Inferior parietal cortex (tissue), 1 donor: ENCODE results near the gene MTHFD2.
"Not testable (repeated sequence)": the region's sequence is repeated elsewhere in the genome, so short reads cannot be mapped to it uniquely, and the experiment has no call there.

Source experiments
- DNase-seq: peaks from one replicate; pipeline ENCODE4 v3.0.0-alpha.2; 2016; ENCODE audit errors: extremely low spot score

Gene MTHFD2

DNA sequence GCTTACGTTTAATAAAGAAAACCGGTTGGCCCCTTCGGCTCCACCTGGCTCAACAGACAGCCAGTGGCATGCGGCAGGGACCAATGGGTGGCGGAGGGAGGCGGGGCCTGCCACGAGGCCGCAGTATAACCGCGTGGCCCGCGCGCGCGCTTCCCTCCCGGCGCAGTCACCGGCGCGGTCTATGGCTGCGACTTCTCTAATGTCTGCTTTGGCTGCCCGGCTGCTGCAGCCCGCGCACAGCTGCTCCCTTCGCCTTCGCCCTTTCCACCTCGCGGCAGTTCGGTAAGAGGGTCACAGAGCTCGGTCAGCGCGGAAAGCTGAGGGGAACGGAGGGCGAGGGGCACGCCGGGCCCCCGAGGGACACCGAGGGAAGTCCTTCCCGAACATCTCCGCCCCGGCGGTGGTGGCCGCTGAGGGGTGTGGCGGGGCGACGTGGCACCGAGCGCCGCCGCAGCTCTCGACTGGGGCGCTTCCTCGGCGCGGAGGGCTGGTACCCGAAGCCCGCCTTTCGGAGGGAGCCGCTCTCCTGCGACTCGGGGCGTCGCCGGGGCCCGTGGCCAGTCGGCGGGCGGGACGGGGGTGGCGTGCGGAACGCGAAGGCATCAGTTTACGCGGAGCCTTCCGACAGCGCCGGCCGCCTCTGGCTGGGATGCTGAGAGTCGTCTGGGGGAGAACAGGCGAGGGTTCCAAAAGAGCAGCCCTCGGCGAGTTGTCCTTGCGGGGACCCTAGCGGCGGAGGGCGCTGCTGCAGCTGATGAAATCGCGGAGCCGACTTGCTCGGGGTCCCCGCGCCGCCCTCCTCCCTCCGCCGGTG lies at the start of gene MTHFD2:
TSS of gene MTHFD2 (plus strand) at position 155 of the 814 bp plus-strand sequence. CDS start at position 182, 27 bp downstream.
- DNase-seq = peak; percentile 82

DNA sequence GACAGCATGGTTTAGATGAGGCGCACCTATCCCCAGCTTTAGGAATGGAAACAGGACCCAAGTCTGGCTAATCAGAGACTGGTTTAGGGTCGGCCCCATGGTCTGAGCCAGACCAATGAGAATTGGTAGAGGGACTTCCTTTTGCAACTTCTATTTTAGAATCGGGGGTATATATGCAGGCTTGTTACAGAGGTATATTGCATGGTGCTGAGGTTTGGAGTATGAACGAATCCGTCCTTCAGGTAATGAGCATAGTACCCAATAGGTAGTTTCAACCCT lies 49.2 kb upstream of the MTHFD2 start:
- DNase-seq = no peak

- no peak for DNase-seq
Measured at GRCh38 chr2:74149570-74150319, 48.7 kb upstream of the MTHFD2 start.

DNA sequence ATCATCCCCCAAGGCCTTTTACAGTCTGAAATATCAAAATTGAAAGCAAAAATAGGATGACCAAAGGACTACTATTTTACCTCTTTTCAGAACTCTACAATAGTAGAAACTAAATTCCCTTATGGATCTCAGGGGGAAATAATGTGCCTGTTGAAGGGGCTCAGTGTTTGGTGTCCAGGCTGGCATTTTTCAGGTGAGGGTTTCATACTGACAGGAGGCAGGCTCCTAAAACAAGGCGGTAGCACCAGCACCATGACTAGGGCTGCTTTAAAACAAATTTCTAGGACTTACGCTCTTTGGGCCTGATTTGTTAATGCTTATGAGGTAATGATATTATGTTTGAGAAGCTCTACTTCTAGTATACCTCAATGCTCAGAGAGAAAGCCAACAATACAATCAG lies 45.5 kb upstream of the MTHFD2 start:
- DNase-seq = no peak

DNA sequence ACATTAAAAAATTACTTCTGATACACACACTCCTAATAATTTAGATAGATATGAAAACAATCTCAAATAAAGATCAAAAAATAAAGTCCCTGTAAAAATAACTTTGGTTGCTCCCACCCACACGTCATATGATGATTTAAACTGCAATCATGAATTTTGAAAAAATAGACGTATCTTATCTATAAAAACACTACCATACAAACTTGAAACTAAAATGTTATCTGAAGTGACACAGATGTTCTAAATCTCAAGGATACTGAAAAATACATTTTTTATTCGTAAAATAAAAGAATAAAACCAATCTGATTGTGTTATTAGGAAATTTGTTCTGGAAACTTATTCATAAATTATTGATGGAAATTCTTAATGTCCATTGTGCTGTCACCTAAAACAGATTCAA lies 42.6 kb upstream of the MTHFD2 start:
- no peak for DNase-seq

- DNase-seq = no peak
Measured at GRCh38 chr2:74162951-74163350, 35.5 kb upstream of the MTHFD2 start.

DNA sequence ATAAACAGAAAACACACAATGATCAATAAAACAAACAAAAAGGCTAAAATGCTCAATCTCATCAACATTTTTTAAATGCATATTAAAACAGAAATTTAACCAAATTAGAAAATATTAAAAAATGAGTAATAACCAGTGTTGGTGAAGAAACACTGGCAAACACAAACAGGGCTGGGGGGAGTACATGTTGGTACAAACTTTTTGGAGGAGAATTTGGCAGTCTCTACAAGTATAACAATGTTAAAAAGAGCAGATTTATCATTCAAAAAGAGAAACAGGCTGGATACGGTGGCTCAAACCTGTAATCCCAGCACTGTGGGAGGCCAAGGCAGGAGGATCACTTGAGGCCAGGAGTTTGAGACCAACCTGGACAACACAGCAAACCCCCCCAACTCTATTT lies 33.7 kb upstream of the MTHFD2 start:
- DNase-seq = no peak

DNA sequence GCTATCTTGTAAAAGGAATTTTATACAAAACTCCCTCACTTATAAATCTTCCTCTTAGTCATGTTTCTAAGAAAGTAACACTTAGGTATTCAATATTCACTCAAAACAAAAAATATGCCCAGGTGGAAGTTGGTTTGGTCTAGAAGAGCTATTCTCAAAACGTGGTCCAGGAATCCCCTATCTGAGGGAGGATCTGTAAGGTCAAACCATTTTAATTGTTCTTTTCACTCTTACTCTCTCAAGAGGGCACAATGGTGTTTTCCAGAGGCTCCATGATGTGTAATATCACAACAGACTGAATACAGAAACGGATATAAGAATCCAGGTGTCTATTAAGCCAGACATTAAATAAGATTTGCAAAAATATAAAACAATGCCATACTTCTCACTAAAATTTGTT lies 29.7 kb upstream of the MTHFD2 start:
- DNase-seq = no peak

- DNase-seq = no peak
Measured at GRCh38 chr2:74174909-74175308, 23.5 kb upstream of the MTHFD2 start.

DNA sequence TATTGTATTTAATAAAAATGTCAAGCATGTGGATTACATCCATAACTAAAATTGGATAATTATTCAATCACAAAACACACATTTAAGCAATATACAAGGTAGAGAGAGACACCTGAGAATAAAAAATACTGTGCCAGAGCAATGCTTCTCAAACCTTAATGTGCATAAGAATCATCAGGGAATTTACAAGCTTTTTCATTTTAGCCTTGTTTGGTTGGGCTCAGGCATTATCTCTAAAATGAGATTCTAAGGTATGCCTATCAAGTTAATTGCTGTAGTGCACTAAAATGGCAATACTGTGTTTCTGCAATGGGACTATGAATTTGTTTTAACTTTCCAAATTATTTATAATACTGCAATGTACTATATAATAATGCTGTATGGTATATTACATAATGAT lies 20.7 kb upstream of the MTHFD2 start:
- DNase-seq = no peak

GRCh38 chr2:74178211-74179062 lies 20.0 kb upstream of the MTHFD2 start, which contains the start of gene MOB1A:
TSS of gene MOB1A (minus strand) at chr2:74178879. CDS start at chr2:74178674, 205 bp downstream.
- DNase-seq = peak; percentile 98

- DNase-seq = no peak
Measured at GRCh38 chr2:74179063-74179865, 19.2 kb upstream of the MTHFD2 start.

DNA sequence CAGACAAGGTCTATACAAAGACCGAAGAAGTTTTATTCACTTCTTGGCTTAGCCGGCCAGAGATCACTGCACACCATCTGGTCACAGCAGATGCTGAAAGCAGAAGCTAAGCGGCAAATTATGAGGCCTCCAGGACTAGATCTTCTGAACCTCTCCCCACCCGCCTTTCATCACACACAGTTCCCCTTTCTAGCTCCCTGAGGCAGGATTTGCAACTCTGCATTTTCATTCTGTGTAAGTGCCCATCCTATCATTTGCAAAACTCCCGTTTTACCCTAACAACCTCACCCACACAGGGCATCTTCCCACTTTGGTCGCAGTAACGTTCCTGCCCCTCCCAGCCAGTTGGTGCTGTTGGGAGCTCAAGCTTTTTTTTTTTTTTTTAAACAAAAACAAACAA lies 16.7 kb upstream of the MTHFD2 start:
- peak; percentile 47 for DNase-seq

DNA sequence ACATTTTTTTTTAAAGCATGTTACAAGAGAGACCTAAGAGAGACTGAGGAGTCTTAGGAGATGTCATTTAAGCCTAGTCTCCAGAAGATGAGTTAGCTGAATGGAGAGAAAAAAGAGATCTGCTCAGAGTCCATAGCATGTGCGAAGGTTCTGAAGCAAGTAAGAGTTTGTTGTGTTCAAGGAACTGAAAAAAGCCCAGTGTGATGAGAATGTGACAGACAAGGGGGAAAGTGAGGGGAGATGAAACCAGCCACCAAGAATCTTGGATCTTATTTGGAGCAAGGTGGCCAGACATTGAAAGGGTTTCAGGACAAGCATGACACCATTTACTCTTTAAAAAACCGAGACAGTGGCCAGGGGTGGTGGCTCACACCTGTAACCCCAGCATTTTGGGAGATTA lies 14.5 kb upstream of the MTHFD2 start:
- no peak for DNase-seq

DNA sequence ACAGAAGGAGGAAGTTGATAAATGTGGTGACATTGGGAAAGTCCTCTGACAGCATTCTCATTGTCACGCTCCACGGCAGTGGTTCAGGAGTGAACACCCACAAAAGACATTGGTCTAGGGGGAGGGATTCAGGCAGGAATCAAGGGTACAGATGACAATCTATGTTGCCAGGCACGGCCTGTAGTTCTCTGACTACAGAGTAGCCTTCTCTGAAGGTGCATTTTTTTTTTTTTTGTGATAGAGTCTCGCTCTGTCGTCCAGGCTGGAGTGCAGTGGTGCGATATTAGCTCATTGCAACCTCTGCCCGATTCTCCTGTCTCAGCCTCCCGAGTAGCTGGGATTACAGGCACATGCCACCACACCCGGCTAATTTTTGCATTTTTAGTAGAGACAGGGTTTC lies 12.4 kb upstream of the MTHFD2 start:
- peak; percentile 43 for DNase-seq

DNA sequence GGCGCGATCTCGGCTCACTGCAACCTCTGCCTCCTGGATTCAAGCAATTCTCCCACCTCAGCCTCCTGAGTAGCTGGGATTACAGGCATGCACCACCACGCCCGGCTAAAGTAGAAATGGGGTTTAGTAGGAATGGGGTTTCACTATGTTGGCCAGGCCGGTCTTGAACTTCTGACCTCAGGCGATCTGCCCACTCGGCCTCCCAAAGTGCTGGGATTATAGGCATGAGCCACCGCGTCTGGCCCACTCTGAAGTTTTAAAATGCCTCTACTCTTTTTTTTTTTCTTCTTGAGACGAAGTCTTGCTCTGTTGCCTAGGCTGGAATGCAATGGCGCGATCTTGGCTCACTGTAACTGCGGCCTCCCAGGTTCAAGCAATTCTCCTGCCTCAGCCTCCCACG lies 11.7 kb upstream of the MTHFD2 start:
- DNase-seq = not testable (repeated sequence)

DNA sequence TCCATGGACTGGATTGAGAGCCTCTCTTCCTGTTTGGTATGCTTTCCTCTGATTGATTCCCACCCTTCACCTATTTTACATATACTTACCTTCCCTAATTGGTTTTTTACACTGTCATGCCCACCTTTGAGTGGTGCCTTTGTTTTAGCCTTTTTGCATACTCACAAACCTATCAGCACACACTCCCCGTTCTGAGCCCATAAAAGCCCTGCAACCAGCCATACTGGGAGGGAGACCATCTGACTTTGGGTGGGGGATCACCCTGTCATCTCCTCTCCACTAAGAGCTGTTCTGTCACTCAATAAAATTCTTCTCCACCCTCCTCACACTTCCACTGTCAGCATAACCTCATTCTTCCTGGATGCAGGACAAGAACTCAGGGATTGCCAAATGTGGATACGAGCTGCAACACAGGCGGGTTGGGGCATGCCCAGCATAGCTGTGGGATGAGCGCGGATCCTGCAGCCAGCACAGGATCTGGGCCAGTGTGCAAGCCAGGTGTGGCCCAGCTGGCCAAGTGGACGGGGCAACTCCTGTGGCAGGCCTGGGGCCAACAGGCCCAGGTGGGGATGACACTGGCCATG lies 10.3 kb upstream of the MTHFD2 start:
- DNase-seq = no peak

GRCh38 chr2:74188696-74189095 lies 9.7 kb upstream of the MTHFD2 start:
- DNase-seq = no peak

DNA sequence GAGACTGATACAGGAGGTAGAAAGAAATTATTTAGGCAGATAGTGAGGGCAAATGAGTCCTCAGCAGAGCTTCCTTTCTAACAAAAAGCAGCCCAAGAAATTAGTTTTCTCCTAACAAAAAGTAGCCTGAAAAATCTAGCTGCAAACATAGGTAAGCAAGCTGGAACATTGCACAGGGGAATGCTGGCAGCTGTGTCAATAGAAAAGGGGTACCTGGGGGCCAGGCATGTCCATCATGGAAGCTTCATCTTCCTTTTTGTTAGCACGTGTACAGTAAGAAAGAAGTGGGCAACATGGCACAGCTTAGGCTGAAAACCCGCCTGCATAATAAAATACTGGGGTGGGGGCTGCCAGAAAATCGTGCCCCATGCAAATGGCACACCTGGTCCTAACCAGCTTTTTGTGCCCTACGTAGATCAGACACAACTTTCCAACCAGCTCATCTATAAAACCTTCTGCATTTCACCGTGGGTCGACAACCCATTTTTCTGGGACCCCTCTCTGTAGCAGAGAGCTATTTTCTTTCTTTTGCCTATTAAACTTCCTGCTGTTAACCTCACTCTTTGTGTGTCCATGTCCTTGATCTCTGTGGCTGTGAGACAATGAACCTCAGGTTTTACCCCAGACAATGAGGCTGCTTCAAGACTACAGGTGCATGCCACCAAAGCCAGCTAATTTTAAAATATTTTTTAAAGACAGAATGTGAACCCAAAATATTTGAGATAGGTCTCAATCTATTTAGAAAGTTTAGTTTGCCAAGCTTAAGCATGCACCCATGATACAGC lies 6.6 kb upstream of the MTHFD2 start:
- no peak for DNase-seq

GRCh38 chr2:74194799-74195198 lies 3.6 kb upstream of the MTHFD2 start:
- no peak for DNase-seq
